ENCODE measurements around the gene PKN1. TPM values are rescaled to one million over a fixed set of nuclear protein-coding genes. Genes with fewer than 3 reads are reported as not detected.

Gene PKN1
- 129 TPM for total RNA-seq
- long read RNA-seq, transcript PKN1-201 (22 exons, 3,069 nt): major isoform, 510 of 579 reads
- long read RNA-seq, partial matches to known transcripts: 45 of 579 reads
- long read RNA-seq, other reads (novel, unspliced or antisense): 23 of 579 reads

- H3K36me3 ChIP-seq: no peaks in the 10 kb centered on the region
- peak within 1 kb of the TSS; percentile 93 for H3K4me3 ChIP-seq
- no peaks in the 10 kb centered on the region for H3K27me3 ChIP-seq (ENCODE audit: low read depth)
- intact Hi-C loops (cut with micrococcal nuclease): no loop called here
- peak within 1 kb of the TSS; percentile 97 for H3K27ac ChIP-seq (replicated peaks)
- peak; percentile 76 for DNase-seq
- no peak for TF ChIP-seq CTCF (IDR thresholded peaks at IDR 0.05; ENCODE audit: borderline replicate concordance)
- H3K9me3 ChIP-seq (replicated peaks): no peaks in the 10 kb centered on the region
- H3K4me1 ChIP-seq: peaks cover 59% of the 10 kb centered on the region
These were observed at the start of gene PKN1 for GRCh38 chr19:14432791-14433553. PKN1 (plus strand) TSS chr19:14433306; CDS start chr19:14433522, 216 bp downstream.

DNA sequence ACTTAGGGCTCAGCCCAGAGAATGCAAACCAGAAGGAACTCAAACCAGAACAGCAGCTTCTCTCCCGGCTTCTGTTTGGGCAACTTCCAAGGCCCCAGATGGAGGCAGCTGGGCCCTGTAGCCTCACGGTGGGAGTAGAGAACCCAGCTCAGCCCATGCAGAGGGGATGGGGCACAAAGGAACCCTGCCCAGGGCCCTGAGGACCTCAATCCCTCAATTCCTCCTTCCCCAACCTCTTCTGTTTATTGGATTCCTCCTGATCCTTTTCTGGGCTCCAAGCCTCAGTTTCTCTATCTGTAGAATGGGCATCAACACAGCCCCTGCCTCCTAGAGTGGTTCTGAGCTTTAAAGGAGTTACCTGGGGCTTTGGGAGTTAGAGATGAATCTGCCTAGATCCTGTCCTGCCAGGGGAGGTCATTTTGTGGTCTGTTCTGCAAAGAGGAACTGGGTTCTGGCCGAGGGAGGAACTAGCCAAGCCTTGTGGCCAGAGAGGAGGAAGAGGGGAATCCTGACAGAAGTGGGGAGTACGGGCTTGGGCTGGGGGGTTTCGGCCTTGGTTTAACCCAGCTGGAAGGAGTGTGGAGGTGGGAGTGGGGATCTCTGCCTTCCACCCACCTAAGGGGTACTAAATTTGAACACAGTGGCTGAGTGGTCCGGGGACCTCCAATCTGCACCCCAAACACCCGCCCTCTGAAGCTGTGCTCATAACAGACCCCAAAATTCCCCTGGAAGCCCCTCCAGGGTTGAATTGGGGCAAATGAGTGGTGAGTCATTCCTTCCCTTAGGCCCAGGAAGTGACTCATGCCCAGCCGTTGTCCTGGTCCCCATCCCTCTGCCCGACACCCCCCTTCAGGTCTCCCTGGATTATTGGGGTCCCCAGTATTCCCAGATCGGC lies 49.2 kb upstream of the PKN1 start:
- Histone ChIP-seq H3K27ac (replicated peaks) (peak overlapping the region; percentile 92), H3K4me3 (peak overlapping the region; percentile 82), H3K36me3 (peaks cover 9% of the 10 kb centered on the region), H3K4me1 (peaks cover 65% of the 10 kb centered on the region), H3K9me3 (replicated peaks) (no peaks in the 10 kb centered on the region), H3K27me3 (ENCODE audit: low read depth) (no peaks in the 10 kb centered on the region)
- DNase-seq: peak; percentile 65
- intact Hi-C loops (cut with micrococcal nuclease): no loop called here
- no peak for TF ChIP-seq CTCF (IDR thresholded peaks at IDR 0.05; ENCODE audit: borderline replicate concordance)

- Histone ChIP-seq H3K27ac (replicated peaks) (peak overlapping the region; percentile 92), H3K4me3 (peak overlapping the region; percentile 82), H3K4me1 (peaks cover 49% of the 10 kb centered on the region), H3K27me3 (ENCODE audit: low read depth) (no peaks in the 10 kb centered on the region), H3K36me3 (peaks cover 13% of the 10 kb centered on the region), H3K9me3 (replicated peaks) (no peaks in the 10 kb centered on the region)
- TF ChIP-seq CTCF (IDR thresholded peaks at IDR 0.05; ENCODE audit: borderline replicate concordance): no peak
- intact Hi-C loops (cut with micrococcal nuclease): no loop called here
- DNase-seq: no peak
These were observed 47.6 kb upstream of the PKN1 start for GRCh38 chr19:14385492-14385891.

DNA sequence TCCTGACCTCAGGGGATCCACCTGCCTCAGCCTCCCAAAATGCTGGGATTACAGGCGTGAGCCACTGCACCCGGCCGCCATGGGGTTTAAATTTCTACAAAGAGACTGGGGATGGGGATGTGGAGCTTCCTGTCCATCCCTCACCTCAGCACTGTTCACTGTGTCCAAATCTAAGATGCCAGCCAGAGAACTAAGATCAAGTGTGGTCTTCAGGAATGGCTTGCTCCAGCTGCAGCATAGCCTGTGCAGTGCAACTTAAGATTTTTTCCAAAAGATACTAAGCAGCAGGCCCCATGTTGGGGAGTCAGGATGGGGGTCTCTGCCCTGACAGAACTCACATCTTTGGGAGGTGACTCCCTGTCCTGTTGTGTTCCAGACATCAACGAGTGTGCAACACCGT lies 42.6 kb upstream of the PKN1 start:
- TF ChIP-seq CTCF (IDR thresholded peaks at IDR 0.05; ENCODE audit: borderline replicate concordance): no peak
- no peak for DNase-seq
- Histone ChIP-seq H3K27ac (replicated peaks) (no peak overlapping the region), H3K36me3 (peaks cover 64% of the 10 kb centered on the region), H3K27me3 (ENCODE audit: low read depth) (no peaks in the 10 kb centered on the region), H3K4me1 (peaks cover 2% of the 10 kb centered on the region), H3K4me3 (no peak overlapping the region), H3K9me3 (replicated peaks) (no peaks in the 10 kb centered on the region)
- intact Hi-C loops (cut with micrococcal nuclease): no loop called here

DNA sequence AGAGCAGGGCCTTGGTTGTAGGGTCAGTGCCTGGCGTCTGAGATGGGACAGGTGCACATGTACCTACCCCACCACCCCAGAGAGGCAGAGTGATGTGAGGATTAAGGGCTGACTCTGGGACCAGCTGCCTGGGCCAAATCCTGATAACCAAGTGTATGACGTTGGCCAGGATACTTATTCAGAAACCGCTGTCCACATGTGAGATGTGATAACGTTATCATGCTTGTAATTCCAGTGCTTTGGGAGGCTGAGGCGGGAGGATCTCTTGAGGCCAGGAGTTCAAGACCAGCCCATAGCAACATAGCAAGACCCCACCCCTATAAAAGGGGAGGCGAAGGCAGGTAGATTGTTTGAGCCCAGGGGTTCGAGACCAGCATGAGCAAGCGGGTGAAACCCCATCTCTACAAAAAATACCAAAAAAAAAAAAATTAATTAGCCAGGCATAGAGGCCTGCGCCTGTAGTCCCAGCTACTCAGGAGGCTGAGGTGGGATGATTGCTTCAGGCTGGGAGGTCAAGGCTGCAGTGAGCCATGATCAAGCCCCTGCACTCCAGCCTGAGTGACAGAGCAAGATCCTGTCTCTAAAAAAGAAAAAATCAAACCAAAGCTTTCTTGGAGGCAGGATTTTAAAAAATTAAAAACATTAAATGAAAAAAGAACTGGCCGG lies 41.8 kb upstream of the PKN1 start:
- TF ChIP-seq CTCF (IDR thresholded peaks at IDR 0.05; ENCODE audit: borderline replicate concordance): no peak
- Histone ChIP-seq H3K27me3 (ENCODE audit: low read depth) (no peaks in the 10 kb centered on the region), H3K27ac (replicated peaks) (no peak overlapping the region), H3K36me3 (peaks cover 69% of the 10 kb centered on the region), H3K9me3 (replicated peaks) (no peaks in the 10 kb centered on the region), H3K4me3 (no peak overlapping the region), H3K4me1 (no peaks in the 10 kb centered on the region)
- DNase-seq: no peak
- intact Hi-C loops (cut with micrococcal nuclease): no loop called here
